K562 (cell line): Measurements from ENCODE around the gene SKIDA1. TPM values are rescaled to one million over a fixed set of nuclear protein-coding genes. Genes with fewer than 3 reads are reported as not detected.

Source experiments
- CEBPZ ChIP-seq: fragments of 150-350 bp; IDR thresholded peaks from 2 replicates; pipeline ENCODE4 v1.6.1; 2014; ENCODE audit warnings: low read depth, mild to moderate bottlenecking, low read length, borderline replicate concordance
- CREB3L1 ChIP-seq: fragments of 450-650 bp; IDR thresholded peaks from 2 replicates; pipeline ENCODE4 v1.6.1; 2014; ENCODE audit warnings: low read depth, mild to moderate bottlenecking, moderate library complexity, borderline replicate concordance
- CREB5 ChIP-seq: fragments of 250-450 bp; sonication (Bioruptor Pico); IDR thresholded peaks from 2 replicates; pipeline ENCODE4 v1.5.0; 2020; ENCODE audit warnings: mild to moderate bottlenecking
- ETV5 ChIP-seq: sonication (generic); formaldehyde crosslinking; IDR thresholded peaks from 2 replicates; pipeline ENCODE4 v1.4.0; 2020; ENCODE audit warnings: low read depth, mild to moderate bottlenecking, missing genetic modification reagents
- HDGF ChIP-seq: fragments of 450-650 bp; IDR thresholded peaks from 2 replicates; pipeline ENCODE4 v1.6.1; 2016
- KLF13 ChIP-seq: fragments of 450-650 bp; IDR thresholded peaks from 2 replicates; pipeline ENCODE4 v1.6.1; 2016; ENCODE audit warnings: missing genetic modification characterization, low read depth, mild to moderate bottlenecking, missing compliant biosample characterization, moderate library complexity, borderline replicate concordance
- NCOA6 ChIP-seq: fragments of 450-650 bp; IDR thresholded peaks from 2 replicates; pipeline ENCODE4 v1.6.1; 2017; ENCODE audit warnings: mild to moderate bottlenecking
- ZNF431 ChIP-seq: sonication (generic); formaldehyde crosslinking; IDR thresholded peaks from 2 replicates; pipeline ENCODE4 v1.8.0; 2022; ENCODE audit warnings: mild to moderate bottlenecking, missing genetic modification reagents
- ZNF696 ChIP-seq: fragments of 250-450 bp; sonication (Bioruptor Pico); conservative IDR thresholded peaks from 2 replicates; pipeline ENCODE4 v1.4.0; 2020; ENCODE audit warnings: mild to moderate bottlenecking, moderate library complexity
- polyA plus RNA-seq, 8 experiments: library from polyadenylated mRNA; depleted of rRNA in 4 of 8; stranded (reverse) in 5 of 8; unstranded in 3 of 8; fragments of >200 nt; fragmentation: Nextera tagmentation in 2 of 8; fragmentation: Illumina TruSeq in 1 of 8; extraction: Ambion mirVana in 2 of 8; extraction: Trizol in 1 of 8; gene quantifications; 2 replicates each; pipeline versions ENCODE4 v1.2.1 to v1.2.3, GENCODE V29; 2011 to 2014; ENCODE audit warnings: inconsistent platforms in 1 of 8, missing spikeins in 1 of 8
- total RNA-seq, 7 experiments: library from RNA; depleted of rRNA in 6 of 7; stranded (reverse); fragments of >200 nt in 6 of 7; fragmentation: Illumina TruSeq in 2 of 7; extraction: Trizol in 2 of 7; gene quantifications; 2 replicates each; pipeline versions ENCODE4 v1.2.1 to v1.2.3, GENCODE V29; 2011 to 2021; ENCODE audit warnings: low replicate concordance in 1 of 7
- TF ChIP-seq, protein P1 (sequence below), 2 experiments: fragments of 450-650 bp; IDR thresholded peaks; 2 replicates each; pipeline ENCODE4 v1.6.1; 2018; ENCODE audit warnings: mild to moderate bottlenecking in 2 of 2, low read depth in 1 of 2; ENCODE audit not compliant: partially characterized antibody in 2 of 2
- TF ChIP-seq, protein P2 (sequence below): fragments of 450-650 bp; IDR thresholded peaks from 2 replicates; pipeline ENCODE4 v1.6.1; 2016; ENCODE audit warnings: borderline replicate concordance

SKIDA1 gene
- total and polyA plus RNA-seq, 9 of the 15 experiments (the other 6 are each of a cell fraction or from before 2014, with no cell fraction given): 0.05 to 1.1 (median 0.42) TPM

DNA sequence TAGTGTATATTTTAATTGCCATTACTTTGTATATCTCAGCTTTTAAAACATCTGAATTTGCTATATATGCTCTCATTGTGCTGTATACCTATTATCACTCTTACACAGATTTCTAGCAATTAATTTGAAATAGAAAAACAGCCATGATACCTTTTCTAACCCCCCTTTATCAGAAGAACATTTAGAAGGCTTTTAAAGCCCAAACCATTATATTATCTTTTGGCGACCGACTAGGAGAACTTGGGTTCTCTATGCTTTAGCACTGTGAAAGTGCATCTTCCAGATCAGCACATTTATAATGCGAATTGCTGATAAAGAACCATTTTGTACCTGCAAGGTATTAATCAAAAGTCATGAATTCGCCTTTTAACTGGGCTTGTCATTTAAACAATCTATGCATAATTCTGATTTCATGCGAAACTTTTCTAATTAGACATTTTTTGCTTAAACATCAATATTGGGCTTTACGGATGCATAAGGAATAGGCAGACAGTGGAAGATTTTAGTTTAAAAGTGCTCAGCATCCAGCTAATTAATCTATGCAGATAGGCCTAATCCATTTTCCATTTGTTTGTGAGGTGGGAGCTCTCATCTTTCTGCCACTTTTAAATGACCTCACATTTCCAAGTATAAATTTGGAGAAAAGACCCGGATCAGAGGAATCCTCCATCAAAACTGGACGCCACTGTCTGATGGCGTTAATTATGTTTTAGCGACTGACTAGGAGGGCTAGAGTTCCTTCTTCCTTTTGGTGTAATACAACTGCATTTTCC, 7.4 kb upstream of the SKIDA1 start (continued):
- no peak for TF ChIP-seq CREB3L1
- no peak for TF ChIP-seq ETV5 (CRISPR knock-in tag)
- TF ChIP-seq NCOA6: no peak
- no peak for TF ChIP-seq ZNF431
- TF ChIP-seq CREB5: no peak
- no peak for TF ChIP-seq KLF13 (tag)
- TF ChIP-seq, protein P1, sequence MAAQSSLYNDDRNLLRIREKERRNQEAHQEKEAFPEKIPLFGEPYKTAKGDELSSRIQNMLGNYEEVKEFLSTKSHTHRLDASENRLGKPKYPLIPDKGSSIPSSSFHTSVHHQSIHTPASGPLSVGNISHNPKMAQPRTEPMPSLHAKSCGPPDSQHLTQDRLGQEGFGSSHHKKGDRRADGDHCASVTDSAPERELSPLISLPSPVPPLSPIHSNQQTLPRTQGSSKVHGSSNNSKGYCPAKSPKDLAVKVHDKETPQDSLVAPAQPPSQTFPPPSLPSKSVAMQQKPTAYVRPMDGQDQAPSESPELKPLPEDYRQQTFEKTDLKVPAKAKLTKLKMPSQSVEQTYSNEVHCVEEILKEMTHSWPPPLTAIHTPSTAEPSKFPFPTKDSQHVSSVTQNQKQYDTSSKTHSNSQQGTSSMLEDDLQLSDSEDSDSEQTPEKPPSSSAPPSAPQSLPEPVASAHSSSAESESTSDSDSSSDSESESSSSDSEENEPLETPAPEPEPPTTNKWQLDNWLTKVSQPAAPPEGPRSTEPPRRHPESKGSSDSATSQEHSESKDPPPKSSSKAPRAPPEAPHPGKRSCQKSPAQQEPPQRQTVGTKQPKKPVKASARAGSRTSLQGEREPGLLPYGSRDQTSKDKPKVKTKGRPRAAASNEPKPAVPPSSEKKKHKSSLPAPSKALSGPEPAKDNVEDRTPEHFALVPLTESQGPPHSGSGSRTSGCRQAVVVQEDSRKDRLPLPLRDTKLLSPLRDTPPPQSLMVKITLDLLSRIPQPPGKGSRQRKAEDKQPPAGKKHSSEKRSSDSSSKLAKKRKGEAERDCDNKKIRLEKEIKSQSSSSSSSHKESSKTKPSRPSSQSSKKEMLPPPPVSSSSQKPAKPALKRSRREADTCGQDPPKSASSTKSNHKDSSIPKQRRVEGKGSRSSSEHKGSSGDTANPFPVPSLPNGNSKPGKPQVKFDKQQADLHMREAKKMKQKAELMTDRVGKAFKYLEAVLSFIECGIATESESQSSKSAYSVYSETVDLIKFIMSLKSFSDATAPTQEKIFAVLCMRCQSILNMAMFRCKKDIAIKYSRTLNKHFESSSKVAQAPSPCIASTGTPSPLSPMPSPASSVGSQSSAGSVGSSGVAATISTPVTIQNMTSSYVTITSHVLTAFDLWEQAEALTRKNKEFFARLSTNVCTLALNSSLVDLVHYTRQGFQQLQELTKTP (IDR thresholded peaks at IDR 0.05; ENCODE audit: low read depth in 1 of 2, partially characterized antibody in 2 of 2): peak in 1 of 2 experiments; percentile 12
- TF ChIP-seq, protein P2, sequence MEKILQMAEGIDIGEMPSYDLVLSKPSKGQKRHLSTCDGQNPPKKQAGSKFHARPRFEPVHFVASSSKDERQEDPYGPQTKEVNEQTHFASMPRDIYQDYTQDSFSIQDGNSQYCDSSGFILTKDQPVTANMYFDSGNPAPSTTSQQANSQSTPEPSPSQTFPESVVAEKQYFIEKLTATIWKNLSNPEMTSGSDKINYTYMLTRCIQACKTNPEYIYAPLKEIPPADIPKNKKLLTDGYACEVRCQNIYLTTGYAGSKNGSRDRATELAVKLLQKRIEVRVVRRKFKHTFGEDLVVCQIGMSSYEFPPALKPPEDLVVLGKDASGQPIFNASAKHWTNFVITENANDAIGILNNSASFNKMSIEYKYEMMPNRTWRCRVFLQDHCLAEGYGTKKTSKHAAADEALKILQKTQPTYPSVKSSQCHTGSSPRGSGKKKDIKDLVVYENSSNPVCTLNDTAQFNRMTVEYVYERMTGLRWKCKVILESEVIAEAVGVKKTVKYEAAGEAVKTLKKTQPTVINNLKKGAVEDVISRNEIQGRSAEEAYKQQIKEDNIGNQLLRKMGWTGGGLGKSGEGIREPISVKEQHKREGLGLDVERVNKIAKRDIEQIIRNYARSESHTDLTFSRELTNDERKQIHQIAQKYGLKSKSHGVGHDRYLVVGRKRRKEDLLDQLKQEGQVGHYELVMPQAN: no peak
- TF ChIP-seq HDGF: no peak
- TF ChIP-seq CEBPZ: no peak
- no peak for TF ChIP-seq ZNF696 (CRISPR knock-in tag)
